CD14-positive monocyte (primary cell): ENCODE results near the gene ACIN1. TPM values are rescaled to one million over a fixed set of nuclear protein-coding genes. Genes with fewer than 3 reads are reported as not detected.

Experiments used
- DNase-seq, 3 donors: peaks; one replicate each; pipeline ENCODE4 v3.0.0-alpha.2; 2011 to 2022
- H2AFZ ChIP-seq: 2 replicates; pipeline ENCODE4 v1.6.0; 2012; ENCODE audit warnings: mild to moderate bottlenecking, low read depth, low read length, inconsistent platforms; ENCODE audit not compliant: insufficient read depth, poor library complexity, severe bottlenecking
- H3K27ac ChIP-seq, 2 donors: 1 replicate in 1 of 2; 2 replicates in 1 of 2; pipeline ENCODE4 v1.5.1; 2012 to 2013; ENCODE audit warnings: low read length in 2 of 2, control low read depth in 1 of 2, inconsistent platforms in 1 of 2, low read depth in 1 of 2, mild to moderate bottlenecking in 1 of 2
- H3K27me3 ChIP-seq, 2 donors: one replicate each; pipeline versions ENCODE4 v1.6.0 to v1.6.1; 2011 to 2013; ENCODE audit warnings: low read length in 2 of 2; ENCODE audit not compliant: control insufficient read depth in 2 of 2, insufficient read depth in 2 of 2
- H3K36me3 ChIP-seq, 2 donors: replicated peaks in 1 of 2; 1 replicate in 1 of 2; 2 replicates in 1 of 2; pipeline versions ENCODE4 v1.5.1 to v1.6.1; 2012 to 2013; ENCODE audit warnings: low read length in 2 of 2, control low read depth in 1 of 2, inconsistent platforms in 1 of 2, mild to moderate bottlenecking in 1 of 2; ENCODE audit not compliant: insufficient read depth in 2 of 2, control insufficient read depth in 1 of 2
- H3K4me1 ChIP-seq, 2 donors: 1 replicate in 1 of 2; 2 replicates in 1 of 2; pipeline versions ENCODE4 v1.5.1 to v1.6.1; 2012 to 2013; ENCODE audit warnings: low read length in 2 of 2, control low read depth in 1 of 2, inconsistent platforms in 1 of 2, mild to moderate bottlenecking in 1 of 2, moderate library complexity in 1 of 2; ENCODE audit not compliant: insufficient read depth in 2 of 2, control insufficient read depth in 1 of 2
- H3K4me2 ChIP-seq: replicated peaks from 2 replicates; pipeline ENCODE3; 2012; ENCODE audit warnings: low read length, moderate library complexity, mild to moderate bottlenecking; ENCODE audit not compliant: poor library complexity, severe bottlenecking; ENCODE audit errors: extremely low read depth
- H3K4me3 ChIP-seq, 3 experiments: fragments of 200-600 bp in 1 of 3; sonication (generic) in 1 of 3; replicated peaks in 1 of 3; 1 replicate in 2 of 3; 2 replicates in 1 of 3; pipeline ENCODE4 v1.5.1; 2011 to 2013; ENCODE audit warnings: low read length in 3 of 3, mild to moderate bottlenecking in 3 of 3, control low read depth in 2 of 3, low read depth in 2 of 3, inconsistent platforms in 1 of 3, moderate library complexity in 1 of 3
- H3K79me2 ChIP-seq: 2 replicates; pipeline ENCODE4 v1.6.0; 2012; ENCODE audit warnings: mild to moderate bottlenecking, control low read depth, inconsistent platforms, low read length, moderate library complexity; ENCODE audit not compliant: insufficient read depth
- H3K9ac ChIP-seq: 2 replicates; pipeline ENCODE4 v1.6.0; 2017; ENCODE audit warnings: low read length, mild to moderate bottlenecking; ENCODE audit not compliant: insufficient read depth, poor library complexity, severe bottlenecking
- H3K9me3 ChIP-seq, 2 donors: replicated peaks in 1 of 2; 1 replicate in 1 of 2; 2 replicates in 1 of 2; pipeline versions ENCODE4 v1.5.1 to v1.6.1; 2012 to 2013; ENCODE audit warnings: low read length in 2 of 2, control low read depth in 1 of 2; ENCODE audit not compliant: control insufficient read depth in 1 of 2, insufficient read depth in 1 of 2
- H4K20me1 ChIP-seq: 2 replicates; pipeline ENCODE4 v1.6.0; 2012; ENCODE audit warnings: mild to moderate bottlenecking, low read length, control low read depth, moderate library complexity; ENCODE audit not compliant: insufficient read depth
- H3K27ac Mint-ChIP-seq, 7 donors: one replicate each; pipeline ENCODE4 v1.8.0; 2020; ENCODE audit warnings: mild to moderate bottlenecking in 7 of 7, mixed read lengths in 7 of 7, moderate library complexity in 6 of 7, inconsistent platforms in 2 of 7
- H3K27me3 Mint-ChIP-seq, 3 donors: one replicate each; pipeline ENCODE4 v1.8.0; 2021 to 2022; ENCODE audit warnings: low read depth in 3 of 3, mild to moderate bottlenecking in 3 of 3, mixed read lengths in 3 of 3, moderate library complexity in 3 of 3, inconsistent platforms in 1 of 3
- H3K36me3 Mint-ChIP-seq, 2 donors: one replicate each; pipeline ENCODE4 v1.8.0; 2020; ENCODE audit warnings: mixed read lengths in 2 of 2, inconsistent platforms in 1 of 2, mild to moderate bottlenecking in 1 of 2
- H3K4me1 Mint-ChIP-seq: one replicate; pipeline ENCODE4 v1.8.0; 2020; ENCODE audit warnings: mild to moderate bottlenecking, mixed read lengths
- H3K4me3 Mint-ChIP-seq, 2 donors: one replicate each; pipeline ENCODE4 v1.8.0; 2020; ENCODE audit warnings: mild to moderate bottlenecking in 2 of 2, mixed read lengths in 2 of 2, moderate library complexity in 1 of 2
- H3K9me3 Mint-ChIP-seq, 7 donors: one replicate each; pipeline ENCODE4 v1.8.0; 2020 to 2022; ENCODE audit warnings: mixed read lengths in 7 of 7, mild to moderate bottlenecking in 6 of 7, moderate library complexity in 6 of 7, inconsistent platforms in 2 of 7
- CTCF ChIP-seq: fragments of 200-600 bp; IDR thresholded peaks from one replicate; pipeline ENCODE4 v1.8.0; 2022; ENCODE audit warnings: antibody characterized with exemption, mild to moderate bottlenecking
- WGBS: methylation state at CpG from one replicate; pipeline ENCODE4 v1.1.5; 2013; ENCODE audit warnings: missing lambda C conversion rate; ENCODE audit not compliant: insufficient coverage; 5-methylcytosine and 5-hydroxymethylcytosine counted together
- intact Hi-C, 2 donors: fragments of 100-400 bp; cut with micrococcal nuclease; formaldehyde crosslinking; loops; one replicate each; pipeline versions ENCODE4 v1.15.0 to v1.15.1; 2023
- polyA plus RNA-seq, 3 donors: library from polyadenylated mRNA; depleted of rRNA in 1 of 3; unstranded in 2 of 3; stranded (reverse) in 1 of 3; fragments of 300-500 nt in 2 of 3; fragments of >200 nt in 1 of 3; fragmentation: Illumina TruSeq in 2 of 3; gene quantifications; 1 replicate in 2 of 3; 2 replicates in 1 of 3; pipeline ENCODE4 v1.2.3, GENCODE V29; 2012 to 2021

The ACIN1 gene
- polyA plus RNA-seq, 3 donors, result 2.8 to 159 (median 5.4) TPM

GRCh38 chr14:23018107-23018506, 76.8 kb downstream of the ACIN1 start:
- H3K4me2 ChIP-seq, result no peak overlapping the region
- TF ChIP-seq CTCF, result no peak
- H3K4me3 ChIP-seq, result no peak overlapping the region
- no peaks in the 10 kb centered on the region for H3K79me2 ChIP-seq
- peaks cover 4 to 7% of the 10 kb centered on the region in 2 donors for H3K36me3 Mint-ChIP-seq
- no peak overlapping the region for H3K4me3 Mint-ChIP-seq
- H3K27me3 Mint-ChIP-seq, result peaks cover 0 to 2% (median 2%) of the 10 kb centered on the region in 3 donors
- H3K4me1 ChIP-seq, result no peaks in the 10 kb centered on the region
- H3K9ac ChIP-seq, result no peak overlapping the region
- no peak overlapping the region for H2AFZ ChIP-seq
- peaks cover 8% of the 10 kb centered on the region for H3K4me1 Mint-ChIP-seq
- H3K27me3 ChIP-seq, result no peaks in the 10 kb centered on the region
- H3K9me3 Mint-ChIP-seq, result no peaks in the 10 kb centered on the region
- H3K9me3 ChIP-seq, result no peaks in the 10 kb centered on the region
- DNase-seq, result no peak
- no peak overlapping the region for H3K27ac ChIP-seq
- no peaks in the 10 kb centered on the region for H4K20me1 ChIP-seq
- no peak overlapping the region for H3K27ac Mint-ChIP-seq
- H3K36me3 ChIP-seq, result no peaks in the 10 kb centered on the region
- intact Hi-C loops, result no loop called here

GRCh38 chr14:23017091-23017490, 77.8 kb downstream of the ACIN1 start:
- H3K36me3 Mint-ChIP-seq, result peaks cover 4% of the 10 kb centered on the region in 2 donors
- WGBS, result 95% methylated on average over 2 of the region's 5 CpGs
- no peak overlapping the region for H2AFZ ChIP-seq
- no peak for DNase-seq
- no peaks in the 10 kb centered on the region for H3K9me3 ChIP-seq
- peaks cover 8% of the 10 kb centered on the region for H3K4me1 Mint-ChIP-seq
- no peaks in the 10 kb centered on the region for H3K9me3 Mint-ChIP-seq
- no peak overlapping the region for H3K9ac ChIP-seq
- no peak overlapping the region for H3K4me3 Mint-ChIP-seq
- H3K79me2 ChIP-seq, result no peaks in the 10 kb centered on the region
- H3K27ac Mint-ChIP-seq, result no peak overlapping the region
- H3K4me2 ChIP-seq, result no peak overlapping the region
- H3K4me1 ChIP-seq, result no peaks in the 10 kb centered on the region
- H4K20me1 ChIP-seq, result no peaks in the 10 kb centered on the region
- H3K27me3 ChIP-seq, result no peaks in the 10 kb centered on the region
- intact Hi-C loops, result no loop called here
- H3K27me3 Mint-ChIP-seq, result peaks cover 0 to 2% (median 2%) of the 10 kb centered on the region in 3 donors
- H3K36me3 ChIP-seq, result no peaks in the 10 kb centered on the region
- no peak overlapping the region for H3K27ac ChIP-seq
- H3K4me3 ChIP-seq, result no peak overlapping the region
- TF ChIP-seq CTCF, result no peak
